ENCODE results near the gene CHRD. TPM values are rescaled to one million over a fixed set of nuclear protein-coding genes. Genes with fewer than 3 reads are reported as not detected.

Gene CHRD
- total RNA-seq, 4 donors from 2014 or later, result 29.1 to 44.6 (median 34.3) TPM

GRCh38 chr3:184372911-184373310 lies 6.9 kb upstream of the CHRD start:
- H3K4me1 ChIP-seq, result peaks cover 0 to 41% (median 5%) of the 10 kb centered on the region in 4 donors
- WGBS, 2 donors, result 86 to 89% methylated on average over 5 of the region's 5 CpGs
- H3K9me3 ChIP-seq, result no peaks in the 10 kb centered on the region
- H3K27ac ChIP-seq, result peak overlapping the region in 1 of 4 donors; percentile 40
- no peak overlapping the region for H3K4me3 ChIP-seq
- peaks cover 0 to 3% of the 10 kb centered on the region in 2 donors for H3K27me3 ChIP-seq
- DNase-seq (ENCODE audit: low spot score in 2 of 2), result no peak
- TF ChIP-seq, protein P1, sequence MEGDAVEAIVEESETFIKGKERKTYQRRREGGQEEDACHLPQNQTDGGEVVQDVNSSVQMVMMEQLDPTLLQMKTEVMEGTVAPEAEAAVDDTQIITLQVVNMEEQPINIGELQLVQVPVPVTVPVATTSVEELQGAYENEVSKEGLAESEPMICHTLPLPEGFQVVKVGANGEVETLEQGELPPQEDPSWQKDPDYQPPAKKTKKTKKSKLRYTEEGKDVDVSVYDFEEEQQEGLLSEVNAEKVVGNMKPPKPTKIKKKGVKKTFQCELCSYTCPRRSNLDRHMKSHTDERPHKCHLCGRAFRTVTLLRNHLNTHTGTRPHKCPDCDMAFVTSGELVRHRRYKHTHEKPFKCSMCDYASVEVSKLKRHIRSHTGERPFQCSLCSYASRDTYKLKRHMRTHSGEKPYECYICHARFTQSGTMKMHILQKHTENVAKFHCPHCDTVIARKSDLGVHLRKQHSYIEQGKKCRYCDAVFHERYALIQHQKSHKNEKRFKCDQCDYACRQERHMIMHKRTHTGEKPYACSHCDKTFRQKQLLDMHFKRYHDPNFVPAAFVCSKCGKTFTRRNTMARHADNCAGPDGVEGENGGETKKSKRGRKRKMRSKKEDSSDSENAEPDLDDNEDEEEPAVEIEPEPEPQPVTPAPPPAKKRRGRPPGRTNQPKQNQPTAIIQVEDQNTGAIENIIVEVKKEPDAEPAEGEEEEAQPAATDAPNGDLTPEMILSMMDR (IDR thresholded peaks at IDR 0.05), result no peak
- TF ChIP-seq POLR2A (IDR thresholded peaks at IDR 0.05), result no peak
- no peak for TF ChIP-seq EP300 (IDR thresholded peaks at IDR 0.05)
- H3K36me3 ChIP-seq, result peaks cover 0 to 29% (median 0%) of the 10 kb centered on the region in 3 donors

GRCh38 chr3:184373422-184373821 lies 6.4 kb upstream of the CHRD start:
- no peaks in the 10 kb centered on the region for H3K9me3 ChIP-seq
- H3K36me3 ChIP-seq, result peaks cover 0 to 24% (median 0%) of the 10 kb centered on the region in 3 donors
- no peak for DNase-seq (ENCODE audit: low spot score in 2 of 2)
- H3K27ac ChIP-seq, result no peak overlapping the region
- H3K27me3 ChIP-seq, result peaks cover 0 to 5% of the 10 kb centered on the region in 2 donors
- H3K4me1 ChIP-seq, result peaks cover 0 to 41% (median 5%) of the 10 kb centered on the region in 4 donors
- TF ChIP-seq POLR2A (IDR thresholded peaks at IDR 0.05) (no peak), EP300 (IDR thresholded peaks at IDR 0.05) (no peak)
- TF ChIP-seq, protein P1 (IDR thresholded peaks at IDR 0.05), result no peak
- H3K4me3 ChIP-seq, result no peak overlapping the region
- 74 to 82% methylated on average over 6 of the region's 6 CpGs for WGBS, 2 donors

GRCh38 chr3:184375747-184376461 lies 4.0 kb upstream of the CHRD start:
- Histone ChIP-seq H3K27ac (no peak overlapping the region), H3K27me3 (peaks cover 0 to 7% of the 10 kb centered on the region in 2 donors), H3K9me3 (no peaks in the 10 kb centered on the region), H3K36me3 (peaks cover 0 to 1% (median 0%) of the 10 kb centered on the region in 3 donors), H3K4me3 (no peak overlapping the region), H3K4me1 (peaks cover 0 to 51% (median 2%) of the 10 kb centered on the region in 4 donors)
- no peak for DNase-seq (ENCODE audit: low spot score in 2 of 2)
- WGBS, 2 donors, result 85% methylated on average over 12 of the region's 12 CpGs
- TF ChIP-seq, protein P1 (IDR thresholded peaks at IDR 0.05), result no peak
- TF ChIP-seq EP300 (IDR thresholded peaks at IDR 0.05) (no peak), POLR2A (IDR thresholded peaks at IDR 0.05) (no peak)

GRCh38 chr3:184377374-184377773 lies 2.5 kb upstream of the CHRD start:
- Histone ChIP-seq H3K27me3 (peaks cover 0 to 17% of the 10 kb centered on the region in 2 donors), H3K4me1 (peaks cover 0 to 53% (median 8%) of the 10 kb centered on the region in 4 donors), H3K4me3 (no peak overlapping the region), H3K9me3 (no peaks in the 10 kb centered on the region), H3K36me3 (no peaks in the 10 kb centered on the region), H3K27ac (peak overlapping the region in 1 of 4 donors; percentile 87)
- no peak for TF ChIP-seq POLR2A (IDR thresholded peaks at IDR 0.05)
- TF ChIP-seq, protein P1 (IDR thresholded peaks at IDR 0.05), result no peak
- no peak for TF ChIP-seq EP300 (IDR thresholded peaks at IDR 0.05)
- WGBS, 2 donors, result 73 to 77% methylated on average over 5 of the region's 5 CpGs
- no peak for DNase-seq (ENCODE audit: low spot score in 2 of 2)

DNA sequence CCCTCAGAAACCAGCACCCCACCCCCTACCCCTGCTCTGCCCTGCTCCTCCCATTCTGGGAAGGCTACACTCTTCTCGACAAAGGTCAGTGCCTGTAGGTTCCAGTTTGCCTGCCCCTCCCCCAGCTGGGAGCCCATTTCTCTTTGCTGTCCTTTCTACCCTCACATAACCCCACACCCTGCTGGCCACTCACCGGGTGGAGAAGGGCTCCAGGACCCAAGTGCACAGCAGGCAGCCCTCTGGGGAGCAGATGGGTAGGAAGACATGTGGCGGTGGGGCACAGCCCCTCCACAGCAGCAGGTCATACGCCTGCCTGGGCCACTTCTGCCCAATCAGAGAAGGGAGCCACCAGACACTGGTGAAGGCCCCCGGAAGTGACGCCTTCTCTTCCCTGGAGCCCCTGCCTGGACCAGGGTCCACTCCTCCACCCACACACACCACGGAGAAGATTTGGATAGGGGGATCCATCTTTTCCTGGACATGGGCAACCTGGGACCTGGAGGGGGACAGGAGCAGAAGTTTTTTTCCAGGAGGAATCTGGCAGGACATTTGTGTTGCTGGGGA lies 1.9 kb upstream of the CHRD start, which contains the start of gene THPO:
TSS of gene THPO (minus strand) at position 326 of the 564 bp plus-strand sequence. CDS start 1,948 bp downstream, outside the sequence.
- Histone ChIP-seq H3K4me1 (peaks cover 0 to 48% (median 8%) of the 10 kb centered on the region in 4 donors), H3K27me3 (peaks cover 0 to 17% of the 10 kb centered on the region in 2 donors), H3K9me3 (no peaks in the 10 kb centered on the region), H3K4me3 (no peak within 1 kb of the TSS), H3K36me3 (peaks cover 0 to 6% (median 0%) of the 10 kb centered on the region in 3 donors), H3K27ac (peak within 1 kb of the TSS; percentile 72 to 87 (median 77))
- TF ChIP-seq POLR2A (IDR thresholded peaks at IDR 0.05) (no peak), EP300 (IDR thresholded peaks at IDR 0.05) (no peak)
- TF ChIP-seq, protein P1 (IDR thresholded peaks at IDR 0.05), result no peak
- no peak for DNase-seq (ENCODE audit: low spot score in 2 of 2)
- WGBS, 2 donors, result 54 to 58% methylated on average over 7 of the region's 7 CpGs

Data from tibial nerve (tissue), 4 donors.